CD4-positive, alpha-beta T cell treated with Interleukin-21 for 1 hour (primary cell): ENCODE measurements around the gene KCNIP4.

Experiments
- DNase-seq: peaks from one replicate; pipeline ENCODE4 v3.0.0-alpha.2; 2020

KCNIP4 gene

GRCh38 chr4:21136051-21136630, 812.4 kb downstream of the KCNIP4 start:
- no peak for DNase-seq

- DNase-seq: peak; percentile 41
Measured at GRCh38 chr4:21134994-21135393, 813.6 kb downstream of the KCNIP4 start.

GRCh38 chr4:21130606-21131005, 818.0 kb downstream of the KCNIP4 start:
- DNase-seq: no peak

- DNase-seq: no peak
Measured at GRCh38 chr4:21126014-21126512, 822.5 kb downstream of the KCNIP4 start.

GRCh38 chr4:21118301-21118700, 830.3 kb downstream of the KCNIP4 start:
- no peak for DNase-seq

- no peak for DNase-seq
Measured at GRCh38 chr4:21117541-21118180, 830.9 kb downstream of the KCNIP4 start.

GRCh38 chr4:21113496-21114223, 834.9 kb downstream of the KCNIP4 start:
- DNase-seq: no peak

GRCh38 chr4:21102667-21103066, 845.9 kb downstream of the KCNIP4 start:
- no peak for DNase-seq

- no peak for DNase-seq
Measured at GRCh38 chr4:21097865-21098264, 850.7 kb downstream of the KCNIP4 start.

- DNase-seq: no peak
Measured at GRCh38 chr4:21097026-21097425, 851.5 kb downstream of the KCNIP4 start.

GRCh38 chr4:21092531-21092930, 856.0 kb downstream of the KCNIP4 start:
- no peak for DNase-seq

GRCh38 chr4:21090094-21090666, 858.4 kb downstream of the KCNIP4 start:
- no peak for DNase-seq

- DNase-seq: no peak
Measured at GRCh38 chr4:21083413-21083812, 865.2 kb downstream of the KCNIP4 start.

GRCh38 chr4:21077967-21078366, 870.6 kb downstream of the KCNIP4 start:
- DNase-seq: no peak

GRCh38 chr4:21067351-21067750, 881.2 kb downstream of the KCNIP4 start:
- no peak for DNase-seq

- no peak for DNase-seq
Measured at GRCh38 chr4:21061902-21062301, 886.7 kb downstream of the KCNIP4 start.

- no peak for DNase-seq
Measured at GRCh38 chr4:21046141-21046540, 902.4 kb downstream of the KCNIP4 start.

GRCh38 chr4:21045119-21045518, 903.5 kb downstream of the KCNIP4 start:
- no peak for DNase-seq

- no peak for DNase-seq
Measured at GRCh38 chr4:21041708-21042107, 906.9 kb downstream of the KCNIP4 start.

- DNase-seq: no peak
Measured at GRCh38 chr4:21034728-21035127, 913.8 kb downstream of the KCNIP4 start.

- no peak for DNase-seq
Measured at GRCh38 chr4:21032089-21032645, 916.4 kb downstream of the KCNIP4 start.

- DNase-seq: no peak
Measured at GRCh38 chr4:21018817-21019216, 929.8 kb downstream of the KCNIP4 start.

- DNase-seq: no peak
Measured at GRCh38 chr4:21013501-21013900, 935.1 kb downstream of the KCNIP4 start.
